Activated naive CD4-positive, alpha-beta T cell (primary cell): Measurements from ENCODE around the gene NCBP3.
"Not testable (repeated sequence)": the region's sequence is repeated elsewhere in the genome, so short reads cannot be mapped to it uniquely, and the experiment has no call there.

Source experiments
- DNase-seq, 4 experiments: peaks; one replicate each; lab custom pipeline; 2025; lab: John Stamatoyannopoulos, UW

The NCBP3 gene

GRCh38 chr17:3879591-3880417, 33.8 kb upstream of the NCBP3 start:
- no peak for DNase-seq

- no peak for DNase-seq
Observed at GRCh38 chr17:3879186-3879585, 33.1 kb upstream of the NCBP3 start.

DNA sequence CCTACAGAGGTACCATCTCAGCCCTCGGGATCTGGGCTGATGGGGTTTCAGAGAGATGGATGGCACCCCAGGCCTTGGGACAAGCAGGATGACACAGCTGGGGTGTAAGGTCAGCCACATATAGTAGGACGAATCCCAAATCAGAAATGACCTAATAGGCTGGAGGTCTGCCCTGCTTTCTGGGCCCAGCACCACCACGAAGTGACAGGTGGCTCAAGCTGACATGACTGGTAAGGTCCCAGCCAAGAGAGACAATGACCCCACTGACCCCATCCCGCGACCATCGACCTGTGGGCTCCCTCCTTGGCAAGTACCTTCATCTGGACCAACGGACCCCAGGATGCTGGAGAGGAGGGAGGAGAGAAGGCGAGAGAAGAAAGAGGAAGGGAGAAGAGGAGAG, 31.2 kb upstream of the NCBP3 start:
- no peak for DNase-seq

GRCh38 chr17:3875317-3875716, 29.3 kb upstream of the NCBP3 start:
- no peak for DNase-seq

DNA sequence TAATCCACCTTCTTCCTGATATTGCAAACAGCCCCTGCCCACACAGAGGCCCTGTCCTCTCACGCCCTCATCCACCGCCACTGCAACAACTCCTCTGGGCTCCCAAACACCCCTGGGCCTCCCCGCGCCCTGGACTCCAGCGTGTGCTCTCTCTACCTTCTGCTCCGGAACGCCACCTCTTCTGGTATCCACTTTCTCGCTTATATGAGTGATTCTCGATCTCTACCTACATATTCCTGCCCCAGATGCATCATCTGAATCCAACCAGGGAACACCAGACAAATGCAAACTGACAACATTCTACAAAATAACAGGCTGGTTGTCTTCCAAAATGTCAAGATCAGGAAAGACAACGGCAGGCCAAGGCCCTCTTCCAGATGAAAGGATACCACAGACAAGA, 27.8 kb upstream of the NCBP3 start:
- no peak for DNase-seq

DNA sequence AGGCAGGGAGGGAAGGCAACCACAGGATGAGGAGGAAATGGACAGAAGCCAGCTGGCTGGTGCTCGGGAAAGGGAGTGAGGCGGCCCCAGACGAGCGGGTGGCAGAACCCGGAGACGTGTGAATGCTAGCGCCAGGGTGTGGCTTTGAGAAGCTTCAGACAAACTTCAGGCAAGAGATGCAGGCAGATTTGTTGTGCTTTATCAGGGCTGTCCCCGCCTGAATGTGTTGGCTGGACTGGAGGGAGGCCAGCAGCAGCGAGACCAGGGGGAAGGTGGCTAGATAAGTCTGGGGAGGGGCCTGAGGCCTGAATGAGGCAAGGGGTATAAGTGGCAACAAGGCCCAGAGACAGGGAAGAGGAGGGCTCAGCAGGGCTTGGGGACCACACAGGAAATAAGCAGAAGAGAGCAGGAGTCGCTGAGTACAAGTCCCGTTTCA, 24.8 kb upstream of the NCBP3 start:
- no peak for DNase-seq

GRCh38 chr17:3867606-3868005, 21.6 kb upstream of the NCBP3 start:
- DNase-seq = no peak

DNA sequence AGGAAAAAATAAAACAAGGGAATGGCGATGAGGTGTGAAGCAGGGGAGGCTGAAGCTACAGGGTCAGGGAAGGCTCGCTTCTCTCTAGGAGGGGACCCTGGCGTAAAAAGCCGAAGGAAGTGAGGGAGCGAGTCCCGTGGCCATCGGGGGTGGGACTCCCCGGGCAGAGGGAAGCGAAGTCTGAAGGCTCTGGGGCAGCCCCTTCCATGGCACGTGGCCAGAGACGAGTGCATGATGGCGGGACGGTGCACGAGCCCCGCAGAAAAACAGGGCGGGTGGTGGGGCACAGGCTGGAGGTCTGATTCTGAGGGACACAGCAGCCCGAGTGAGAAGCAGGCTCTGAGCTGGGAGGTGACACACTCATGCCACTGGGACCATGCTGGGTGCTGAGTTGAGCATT, 21.1 kb upstream of the NCBP3 start:
- DNase-seq = no peak

DNA sequence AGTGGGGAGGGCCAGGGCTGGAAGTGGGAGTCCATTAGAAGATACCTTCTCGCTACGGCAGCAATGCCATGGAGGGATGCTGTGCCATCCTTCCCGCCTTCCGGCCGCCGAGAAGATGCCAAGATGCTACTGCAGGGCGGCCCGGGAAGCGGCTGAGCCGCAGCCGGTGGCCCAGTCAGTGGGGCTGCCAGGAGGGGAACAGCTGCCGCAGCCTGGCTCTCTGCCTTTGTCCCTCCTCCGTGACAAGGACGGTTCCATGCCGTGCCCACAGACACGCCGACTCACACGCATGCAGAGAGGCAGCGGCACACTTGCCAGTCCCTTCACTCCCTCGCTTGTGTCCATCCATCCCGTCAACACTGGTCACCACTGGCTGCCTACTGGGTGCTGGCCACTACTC, 20.2 kb upstream of the NCBP3 start:
- no peak for DNase-seq

DNA sequence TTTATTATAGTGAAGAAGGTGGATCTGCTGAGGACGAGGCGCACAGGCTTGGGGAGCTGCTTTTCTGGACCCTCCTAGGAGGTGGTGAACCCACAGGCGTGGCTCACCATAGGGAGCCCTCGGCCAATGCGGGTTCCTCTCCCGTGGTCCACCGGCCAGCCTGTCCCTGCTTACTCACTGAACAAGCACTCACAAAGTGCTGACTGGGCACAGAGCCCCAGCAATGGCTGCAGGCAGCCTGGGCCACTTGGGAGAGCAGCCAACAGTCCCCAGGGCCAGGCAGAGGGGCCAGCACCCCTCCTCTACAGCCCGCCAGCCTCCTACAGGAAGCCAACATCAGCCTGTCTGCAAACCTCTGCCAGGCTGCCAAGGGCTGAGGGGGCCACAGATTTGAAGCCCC, 19.1 kb upstream of the NCBP3 start:
- DNase-seq = no peak

- DNase-seq = no peak
Observed at GRCh38 chr17:3864534-3864933, 18.5 kb upstream of the NCBP3 start.

GRCh38 chr17:3861761-3862681, 16.0 kb upstream of the NCBP3 start:
- no peak for DNase-seq

GRCh38 chr17:3860939-3861700, 15.1 kb upstream of the NCBP3 start:
- DNase-seq = no peak

GRCh38 chr17:3859940-3860339, 13.9 kb upstream of the NCBP3 start:
- DNase-seq = no peak

- no peak for DNase-seq
Observed at GRCh38 chr17:3857261-3858105, 11.4 kb upstream of the NCBP3 start.

DNA sequence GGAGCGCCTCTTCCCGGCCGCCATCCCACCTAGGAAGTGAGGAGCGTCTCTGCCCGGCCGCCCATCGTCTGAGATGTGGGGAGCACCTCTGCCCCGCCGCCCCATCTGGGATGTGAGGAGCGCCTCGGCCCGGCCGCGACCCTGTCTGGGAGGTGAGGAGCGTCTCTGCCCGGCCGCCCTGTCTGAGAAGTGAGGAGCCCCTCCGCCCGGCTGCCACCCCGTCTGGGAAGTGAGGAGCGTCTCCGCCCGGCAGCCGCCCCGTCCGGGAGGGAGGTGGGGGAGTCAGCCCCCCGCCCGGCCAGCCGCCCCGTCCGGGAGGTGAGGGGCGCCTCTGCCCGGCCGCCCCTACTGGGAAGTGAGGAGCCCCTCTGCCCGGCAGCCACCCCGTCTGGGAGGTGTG, 8.2 kb upstream of the NCBP3 start:
- not testable (repeated sequence) for DNase-seq

DNA sequence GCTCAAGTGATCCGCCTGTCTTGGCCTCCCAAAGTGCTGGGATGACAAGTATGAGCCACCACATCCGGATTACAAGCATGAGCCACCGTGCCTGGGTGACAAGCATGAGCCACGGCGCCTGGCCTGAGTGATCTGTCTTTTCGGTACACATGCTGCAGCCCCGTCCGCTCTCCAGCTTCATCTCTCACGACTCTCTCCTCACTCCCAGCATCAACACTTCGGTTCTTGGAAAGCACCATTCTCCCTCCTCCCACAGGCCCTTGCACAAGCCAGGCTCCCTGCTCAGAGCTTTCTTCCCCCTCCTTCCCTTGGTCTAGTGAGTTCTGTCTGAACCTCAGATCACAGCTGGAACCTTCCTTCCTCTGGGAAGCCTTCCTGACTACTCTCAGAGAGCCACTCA, 6.5 kb upstream of the NCBP3 start:
- no peak for DNase-seq

DNA sequence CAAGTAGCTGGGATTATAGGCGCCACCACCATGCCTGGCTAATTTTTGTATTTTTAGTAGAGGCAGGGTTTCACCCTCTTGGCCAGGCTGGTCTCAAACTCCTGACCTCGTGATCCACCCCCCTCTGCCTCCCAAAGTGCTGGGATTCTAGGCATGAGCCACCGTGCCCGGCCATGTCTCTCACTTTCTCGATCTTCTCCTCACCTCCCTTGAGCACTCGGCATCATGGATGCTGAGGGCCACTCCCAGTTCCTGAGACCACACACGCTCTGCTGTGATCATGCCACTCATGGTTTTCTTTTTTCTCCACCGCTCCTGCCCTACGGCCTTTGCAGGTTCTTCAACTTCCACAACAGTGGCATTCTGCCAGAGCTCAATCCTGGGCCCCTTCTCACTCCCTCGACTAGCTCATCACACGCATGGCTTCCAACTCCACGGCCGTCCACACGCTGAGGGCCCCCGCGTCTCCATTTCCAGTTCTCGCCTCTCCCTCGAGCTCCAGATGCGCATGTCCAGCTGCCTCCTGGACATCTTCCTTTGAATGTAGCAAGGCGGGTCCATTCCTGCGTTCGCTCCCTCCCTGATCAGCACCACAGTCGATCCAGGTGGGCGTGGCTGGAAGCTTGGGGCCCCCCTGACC, 5.5 kb upstream of the NCBP3 start:
- no peak for DNase-seq

GRCh38 chr17:3848229-3848835, 2.3 kb upstream of the NCBP3 start:
- DNase-seq = no peak

GRCh38 chr17:3847165-3847670, 1.2 kb upstream of the NCBP3 start:
- DNase-seq = no peak
